A549 (cell line): Measurements from ENCODE around the gene SLC6A19. TPM values are rescaled to one million over a fixed set of nuclear protein-coding genes. Genes with fewer than 3 reads are reported as not detected.
"Not testable (repeated sequence)": the region's sequence is repeated elsewhere in the genome, so short reads cannot be mapped to it uniquely, and the experiment has no call there.

Source experiments
- ATAC-seq, 2 experiments: fragments of 200-7000 bp in 1 of 2; fragments of >200 bp in 1 of 2; cut with Nextera tagmentation in 1 of 2; cut with Tn5 transposase in 1 of 2; 3 replicates each; pipeline versions ENCODE4 v1.8.0 to v1.9.1; 2018 to 2020; ENCODE audit warnings: mild to moderate bottlenecking in 1 of 2, moderate library complexity in 1 of 2
- CTCF ChIA-PET: fragments of 300-600 bp; sonication (Branson Sonifier 250); formaldehyde crosslinking; extraction: SDS; loops from one replicate; lab custom pipeline; 2021; ENCODE audit warnings: antibody characterized with exemption, inconsistent platforms; lab: Yijun Ruan, JAX
- POLR2A ChIA-PET: fragments of 350-600 bp; formaldehyde crosslinking; extraction: SDS; loops from one replicate; lab custom pipeline; 2021; ENCODE audit warnings: antibody characterized with exemption, inconsistent platforms; lab: Yijun Ruan, JAX
- DNase-seq, 2 experiments: peaks; one replicate each; pipeline versions ENCODE4 v3.0.0 to v3.0.0-alpha.2; 2011 to 2016; ENCODE audit warnings: low read depth in 1 of 2, low spot score in 1 of 2
- FAIRE-seq: peaks from 2 replicates; lab custom pipeline; 2011; peaks lifted over from hg19 to GRCh38; lab: Jason Lieb, UNC
- H3K27ac ChIP-seq, 2 experiments: fragments of >200 bp; sonication (Bioruptor Twin); formaldehyde crosslinking; 3 replicates each; pipeline ENCODE4 v1.5.1; 2016 to 2017
- H3K4me1 ChIP-seq: fragments of >200 bp; sonication (Bioruptor Twin); formaldehyde crosslinking; 3 replicates; pipeline ENCODE4 v1.6.1; 2016
- H3K4me2 ChIP-seq: fragments of >200 bp; sonication (Bioruptor Twin); formaldehyde crosslinking; 3 replicates; pipeline ENCODE4 v1.6.1; 2016
- H3K4me3 ChIP-seq: fragments of >200 bp; sonication (Bioruptor Twin); formaldehyde crosslinking; 3 replicates; pipeline ENCODE4 v1.5.1; 2016
- H3K9me3 ChIP-seq: fragments of >200 bp; sonication (Bioruptor Twin); formaldehyde crosslinking; 3 replicates; pipeline ENCODE4 v1.6.1; 2016
- BCL3 ChIP-seq: fragments of >200 bp; sonication (Bioruptor Twin); formaldehyde crosslinking; IDR thresholded peaks from 3 replicates; pipeline ENCODE4 v1.6.1; 2016
- CEBPB ChIP-seq, 2 experiments: fragments of >200 bp in 1 of 2; sonication (Bioruptor Twin) in 1 of 2; formaldehyde crosslinking in 1 of 2; IDR thresholded peaks; 2 replicates each; pipeline ENCODE4 v1.6.1; 2012 to 2016
- EP300 ChIP-seq, 2 experiments: fragments of >200 bp; sonication (Bioruptor Twin); formaldehyde crosslinking; IDR thresholded peaks; 2 replicates in 1 of 2; 3 replicates in 1 of 2; pipeline ENCODE4 v1.6.1; 2016 to 2017
- FOSL2 ChIP-seq, 2 experiments: fragments of 450-650 bp in 1 of 2; fragments of >200 bp in 1 of 2; sonication (Bioruptor Twin) in 1 of 2; formaldehyde crosslinking; IDR thresholded peaks; 2 replicates each; pipeline versions ENCODE4 v1.5.0 to v1.6.1; 2016 to 2020; ENCODE audit warnings: mild to moderate bottlenecking in 1 of 2, moderate library complexity in 1 of 2
- HOXB13 ChIP-seq: fragments of 250-450 bp; sonication (Bioruptor Pico); IDR thresholded peaks from 2 replicates; pipeline ENCODE4 v1.5.0; 2020; ENCODE audit warnings: low read depth, mild to moderate bottlenecking, moderate library complexity
- JUN ChIP-seq, 2 experiments: fragments of >200 bp; sonication (Bioruptor Twin); formaldehyde crosslinking; IDR thresholded peaks; 2 replicates in 1 of 2; 3 replicates in 1 of 2; pipeline ENCODE4 v1.6.1; 2016 to 2017
- MAFK ChIP-seq: fragments of 450-650 bp; IDR thresholded peaks from 2 replicates; pipeline ENCODE4 v1.6.1; 2014; ENCODE audit not compliant: partially characterized antibody
- NFE2L2 ChIP-seq: fragments of 150-350 bp; conservative IDR thresholded peaks from 2 replicates; pipeline ENCODE4 v1.6.1; 2014; ENCODE audit warnings: low read length
- POLR2A ChIP-seq: IDR thresholded peaks from 2 replicates; pipeline ENCODE4 v1.6.1; 2012; ENCODE audit warnings: mild to moderate bottlenecking, low read length
- RARB ChIP-seq: fragments of 250-450 bp; sonication (Bioruptor Pico); IDR thresholded peaks from 2 replicates; pipeline ENCODE4 v1.8.0; 2021; ENCODE audit warnings: mild to moderate bottlenecking, moderate library complexity
- RNF2 ChIP-seq: fragments of 200-600 bp; sonication (generic); IDR thresholded peaks from 2 replicates; pipeline ENCODE4 v1.6.1; 2016; ENCODE audit warnings: low read depth, mild to moderate bottlenecking, antibody characterized with exemption, moderate library complexity, borderline replicate concordance
- SMC3 ChIP-seq: fragments of >200 bp; sonication (Bioruptor Twin); formaldehyde crosslinking; IDR thresholded peaks from 3 replicates; pipeline ENCODE4 v1.6.1; 2018; ENCODE audit warnings: inconsistent platforms
- SREBF2 ChIP-seq: fragments of 450-650 bp; IDR thresholded peaks from 2 replicates; pipeline ENCODE4 v1.6.1; 2014; ENCODE audit warnings: mild to moderate bottlenecking, moderate library complexity
- WGBS: methylation state at CpG from one replicate; pipeline ENCODE4 v1.1.6; 2017; ENCODE audit errors: missing lambda C conversion rate; 5-methylcytosine and 5-hydroxymethylcytosine counted together
- polyA plus RNA-seq, 4 experiments: library from polyadenylated mRNA; depleted of rRNA in 3 of 4; stranded (reverse); fragments of >200 nt; fragmentation: RNase III in 1 of 4; extraction: RNeasy Plus Mini Kit Qiagen cat#74134 plus additional on column Dnase treatment in 1 of 4; gene quantifications; 2 replicates in 3 of 4; 3 replicates in 1 of 4; pipeline ENCODE4 v1.2.3, GENCODE V29; 2011 to 2017

The SLC6A19 gene
- polyA plus RNA-seq, 2 of the 4 experiments (the other 2 are of a cell fraction): 0.01 TPM; not detected in 1

DNA sequence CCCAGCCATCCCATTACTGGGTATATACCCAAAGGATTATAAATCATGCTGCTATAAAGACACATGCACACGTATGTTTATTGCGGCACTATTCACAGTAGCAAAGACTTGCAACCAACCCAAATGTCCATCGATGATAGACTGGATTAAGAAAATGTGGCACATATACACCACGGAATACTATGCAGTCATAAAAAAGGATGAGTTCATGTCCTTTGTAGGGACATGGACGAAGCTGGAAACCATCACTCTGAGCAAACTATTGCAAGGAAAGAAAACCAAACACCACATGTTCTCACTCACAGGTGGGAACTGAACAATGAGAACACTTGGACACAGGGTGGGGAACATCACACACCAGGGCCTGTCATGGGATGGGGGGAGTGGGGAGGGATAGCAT is 66.1 kb downstream of the SLC6A19 start:
- WGBS: over 99% methylated on average over 5 of the region's 5 CpGs

DNA sequence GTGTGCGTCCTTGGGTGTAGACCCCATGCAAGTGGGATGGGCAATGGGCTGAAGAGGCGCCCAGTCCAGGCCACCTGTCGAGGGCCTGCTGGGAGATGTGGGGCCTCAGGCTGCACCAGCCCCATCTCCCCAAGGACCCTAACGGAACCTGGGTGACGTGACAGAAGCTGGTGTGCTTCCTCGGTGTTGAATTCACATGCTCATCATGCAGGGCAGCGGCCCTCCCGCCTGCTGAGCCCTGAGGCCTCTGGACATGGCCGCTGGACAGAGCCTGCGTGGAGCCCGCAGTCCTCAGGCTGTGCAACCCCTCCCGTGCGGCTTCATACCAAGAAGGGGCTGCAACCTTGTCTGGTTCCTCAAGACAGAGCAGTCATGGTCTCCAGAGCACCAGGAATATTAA is 66.7 kb downstream of the SLC6A19 start:
- ChIA-PET CTCF (interaction anchor here (0.6 kb wide), 1 partner anchor 72 kb away, joined by 3 read pairs; no protein-coding TSS in a partner anchor), POLR2A (interaction anchor here (0.6 kb wide), 1 partner anchor 78 kb away, joined by 3 read pairs; no protein-coding TSS in a partner anchor)

More for the DNA sequence above, 66.1 kb downstream of the SLC6A19 start:
- H3K9me3 ChIP-seq, H3K27ac ChIP-seq, DNase-seq, POLR2A ChIA-PET, FAIRE-seq, H3K4me1 ChIP-seq, H3K4me3 ChIP-seq, ATAC-seq, H3K4me2 ChIP-seq: not testable (repeated sequence)
- CTCF ChIA-PET: interaction anchor here (1.1 kb wide), 1 partner anchor 9 kb away, joined by 3 read pairs; no protein-coding TSS in a partner anchor

DNA sequence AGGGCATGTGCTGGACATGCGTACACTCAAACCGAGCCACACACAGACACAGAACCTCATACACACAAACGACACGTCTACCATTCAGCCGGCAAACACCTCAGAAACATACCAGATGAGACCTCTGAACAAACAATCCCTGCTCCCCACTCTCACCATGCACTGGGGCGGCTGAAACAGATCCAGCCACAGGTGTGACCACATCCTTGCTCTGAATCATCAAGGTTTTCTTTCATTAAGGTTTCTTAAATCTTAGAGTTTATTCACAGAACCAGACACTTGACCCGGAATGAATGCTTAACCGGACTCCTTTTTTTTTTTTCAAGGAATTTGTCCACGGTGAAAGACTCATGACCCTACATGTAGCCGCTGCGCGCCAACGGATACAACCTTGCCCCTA is 67.3 kb downstream of the SLC6A19 start:
- ATAC-seq: no peak
- 93% methylated on average over 13 of the region's 13 CpGs for WGBS
- DNase-seq: no peak
- H3K27ac ChIP-seq: no peak overlapping the region
- FAIRE-seq: no peak
- H3K4me2 ChIP-seq: no peak overlapping the region
- TF ChIP-seq HOXB13 (CRISPR knock-in tag): no peak
- TF ChIP-seq, all 56 proteins: peak for 0
- Histone ChIP-seq H3K4me3 (no peak overlapping the region), H3K9me3 (no peaks in the 10 kb centered on the region), H3K4me1 (no peaks in the 10 kb centered on the region)
- ChIA-PET CTCF (no interaction called here), POLR2A (no interaction called here)

More for the DNA sequence above, 66.7 kb downstream of the SLC6A19 start:
- ATAC-seq: no peak
- no peaks in the 10 kb centered on the region for H3K4me1 ChIP-seq
- H3K4me2 ChIP-seq: no peak overlapping the region
- no peak overlapping the region for H3K4me3 ChIP-seq
- no peak for FAIRE-seq
- 92% methylated on average over 9 of the region's 13 CpGs for WGBS
- no peak for DNase-seq
- no peak overlapping the region for H3K27ac ChIP-seq
- TF ChIP-seq FOSL2 (IDR thresholded peaks at IDR 0.05) (no peak), FOSL2 (CRISPR knock-in tag; IDR thresholded peaks at IDR 0.05) (no peak)
- H3K9me3 ChIP-seq: no peaks in the 10 kb centered on the region

- POLR2A ChIA-PET: no interaction called here
- no peak for ATAC-seq
- 94% methylated on average over 21 of the region's 22 CpGs for WGBS
- H3K9me3 ChIP-seq: no peaks in the 10 kb centered on the region
- TF ChIP-seq RARB (CRISPR knock-in tag): no peak
- no peak for FAIRE-seq
- no peak overlapping the region for H3K27ac ChIP-seq
- CTCF ChIA-PET: no interaction called here
- no peak overlapping the region for H3K4me3 ChIP-seq
- no peaks in the 10 kb centered on the region for H3K4me1 ChIP-seq
- no peak for DNase-seq
- H3K4me2 ChIP-seq: no peak overlapping the region
Observed at GRCh38 chr5:1270426-1270825, 69.0 kb downstream of the SLC6A19 start.

GRCh38 chr5:1270933-1271914 is 69.8 kb downstream of the SLC6A19 start:
- FAIRE-seq (no peak), DNase-seq (no peak), ATAC-seq (no peak)
- no peak overlapping the region for H3K4me3 ChIP-seq
- H3K4me2 ChIP-seq: no peak overlapping the region
- TF ChIP-seq RNF2 (no peak), SREBF2 (no peak), JUN (IDR thresholded peaks at IDR 0.05) (no peak), NFE2L2 (no peak), SMC3 (no peak), BCL3 (no peak), POLR2A (no peak), MAFK (no peak), EP300 (IDR thresholded peaks at IDR 0.05) (no peak), CEBPB (IDR thresholded peaks at IDR 0.05) (no peak)
- 96% methylated on average over 26 of the region's 39 CpGs for WGBS
- ChIA-PET POLR2A (no interaction called here), CTCF (no interaction called here)
- no peaks in the 10 kb centered on the region for H3K9me3 ChIP-seq
- no peak overlapping the region for H3K27ac ChIP-seq
- H3K4me1 ChIP-seq: no peaks in the 10 kb centered on the region
